Neural progenitor cell (in vitro differentiated cells): Measurements from ENCODE around the gene OSCAR. TPM values are rescaled to one million over a fixed set of nuclear protein-coding genes. Genes with fewer than 3 reads are reported as not detected.

Source experiments
- DNase-seq: peaks from one replicate; pipeline ENCODE4 v3.0.0-alpha.2; 2016; ENCODE audit warnings: low spot score
- H2AFZ ChIP-seq: fragments of 200-600 bp; sonication (generic); replicated peaks from 2 replicates; pipeline ENCODE4 v1.6.1; 2016; ENCODE audit warnings: antibody characterized with exemption
- H3F3A ChIP-seq: fragments of 200-600 bp; sonication (generic); 2 replicates; pipeline ENCODE4 v1.6.1; 2016; ENCODE audit warnings: antibody characterized with exemption, low read depth
- H3K27ac ChIP-seq: fragments of 200-600 bp; sonication (generic); 2 replicates; pipeline ENCODE4 v1.5.1; 2016; ENCODE audit warnings: mild to moderate bottlenecking
- H3K27me3 ChIP-seq: fragments of 200-600 bp; sonication (generic); 2 replicates; pipeline ENCODE4 v1.6.1; 2016; ENCODE audit warnings: mild to moderate bottlenecking, moderate library complexity
- H3K36me3 ChIP-seq: fragments of 200-600 bp; sonication (generic); 2 replicates; pipeline ENCODE4 v1.5.1; 2016
- H3K4me1 ChIP-seq: fragments of 200-600 bp; sonication (generic); 2 replicates; pipeline ENCODE4 v1.6.1; 2016; ENCODE audit warnings: mixed run types
- H3K4me2 ChIP-seq: fragments of 200-600 bp; sonication (generic); 2 replicates; pipeline ENCODE4 v1.6.1; 2016
- H3K4me3 ChIP-seq: fragments of 200-600 bp; sonication (generic); 2 replicates; pipeline ENCODE4 v1.5.1; 2016
- H3K79me2 ChIP-seq: fragments of 200-600 bp; sonication (generic); 2 replicates; pipeline ENCODE4 v1.6.1; 2016; ENCODE audit warnings: low read depth
- H3K9ac ChIP-seq: fragments of 200-600 bp; sonication (generic); 2 replicates; pipeline ENCODE4 v1.6.1; 2016
- H3K9me3 ChIP-seq: fragments of 200-600 bp; sonication (generic); 2 replicates; pipeline ENCODE4 v1.5.1; 2016; ENCODE audit warnings: low read depth
- H4K20me1 ChIP-seq: fragments of 200-600 bp; sonication (generic); 2 replicates; pipeline ENCODE4 v1.6.1; 2016; ENCODE audit warnings: low read depth
- H3K27ac Mint-ChIP-seq: 3 replicates; pipeline ENCODE4 v1.8.0; 2021; ENCODE audit warnings: mixed read lengths
- H3K27me3 Mint-ChIP-seq: 2 replicates; pipeline ENCODE4 v1.8.0; 2022; ENCODE audit warnings: low read depth, mild to moderate bottlenecking, inconsistent platforms, moderate library complexity, mixed read lengths; ENCODE audit not compliant: insufficient read depth
- H3K36me3 Mint-ChIP-seq: 3 replicates; pipeline ENCODE4 v1.8.0; 2021; ENCODE audit warnings: mixed read lengths
- H3K4me1 Mint-ChIP-seq: 3 replicates; pipeline ENCODE4 v1.8.0; 2021; ENCODE audit warnings: mixed read lengths
- H3K4me3 Mint-ChIP-seq: 3 replicates; pipeline ENCODE4 v1.8.0; 2021; ENCODE audit warnings: mild to moderate bottlenecking, moderate library complexity, mixed read lengths
- H3K9me3 Mint-ChIP-seq: 3 replicates; pipeline ENCODE4 v1.8.0; 2020; ENCODE audit warnings: mixed read lengths
- CTCF ChIP-seq: fragments of 200-600 bp; sonication (generic); IDR thresholded peaks from 2 replicates; pipeline ENCODE4 v1.5.1; 2017; ENCODE audit warnings: antibody characterized with exemption, mild to moderate bottlenecking
- EZH2 ChIP-seq: fragments of 200-600 bp; sonication (generic); IDR thresholded peaks from 2 replicates; pipeline ENCODE4 v1.6.1; 2017; ENCODE audit warnings: antibody characterized with exemption, mild to moderate bottlenecking, moderate library complexity
- EZH2phosphoT487 ChIP-seq: fragments of 200-600 bp; sonication (generic); IDR thresholded peaks from 2 replicates; pipeline ENCODE4 v1.6.1; 2017; ENCODE audit warnings: antibody characterized with exemption
- total RNA-seq: library from RNA; depleted of rRNA; stranded (reverse); fragments of >200 nt; gene quantifications from 2 replicates; pipeline ENCODE4 v1.2.3, GENCODE V29; 2015; ENCODE audit warnings: low replicate concordance

Gene OSCAR
- total RNA-seq, 1 donor from 2014 or later: not detected

- Histone ChIP-seq H3K27me3 (no peaks in the 10 kb centered on the region), H3K79me2 (no peaks in the 10 kb centered on the region), H4K20me1 (no peaks in the 10 kb centered on the region), H2AFZ (no peak overlapping the region), H3K27ac (no peak overlapping the region), H3F3A (peaks cover 4% of the 10 kb centered on the region), H3K36me3 (no peaks in the 10 kb centered on the region), H3K4me2 (no peak overlapping the region), H3K4me3 (no peak overlapping the region), H3K9me3 (no peaks in the 10 kb centered on the region), H3K4me1 (no peaks in the 10 kb centered on the region), H3K9ac (no peak overlapping the region)
- DNase-seq: no peak
- Mint-ChIP-seq H3K27me3 (peaks cover 2% of the 10 kb centered on the region), H3K36me3 (peaks cover 15% of the 10 kb centered on the region), H3K4me3 (no peak overlapping the region), H3K9me3 (no peaks in the 10 kb centered on the region), H3K27ac (no peak overlapping the region), H3K4me1 (peaks cover 4% of the 10 kb centered on the region)
- TF ChIP-seq CTCF (no peak), EZH2phosphoT487 (no peak), EZH2 (no peak)
Observed at GRCh38 chr19:54129617-54129996, 29.0 kb upstream of the OSCAR start.

GRCh38 chr19:54128796-54129616, 28.4 kb upstream of the OSCAR start:
- Histone ChIP-seq H3K9me3 (no peaks in the 10 kb centered on the region), H3K4me1 (no peaks in the 10 kb centered on the region), H3K79me2 (no peaks in the 10 kb centered on the region), H3F3A (no peaks in the 10 kb centered on the region), H3K27ac (no peak overlapping the region), H3K27me3 (no peaks in the 10 kb centered on the region), H3K4me3 (no peak overlapping the region), H3K36me3 (no peaks in the 10 kb centered on the region), H2AFZ (no peak overlapping the region), H3K4me2 (no peak overlapping the region), H3K9ac (no peak overlapping the region), H4K20me1 (no peaks in the 10 kb centered on the region)
- TF ChIP-seq CTCF (no peak), EZH2 (no peak), EZH2phosphoT487 (no peak)
- no peak overlapping the region for H3K4me3 Mint-ChIP-seq
- H3K36me3 Mint-ChIP-seq: peaks cover 15% of the 10 kb centered on the region
- DNase-seq: no peak
- H3K27me3 Mint-ChIP-seq: peaks cover 2% of the 10 kb centered on the region
- no peaks in the 10 kb centered on the region for H3K9me3 Mint-ChIP-seq
- no peak overlapping the region for H3K27ac Mint-ChIP-seq
- no peaks in the 10 kb centered on the region for H3K4me1 Mint-ChIP-seq

GRCh38 chr19:54128441-54128725, 27.8 kb upstream of the OSCAR start:
- Histone ChIP-seq H3K27me3 (no peaks in the 10 kb centered on the region), H3K36me3 (no peaks in the 10 kb centered on the region), H3K4me3 (no peak overlapping the region), H3K9ac (no peak overlapping the region), H3K4me2 (no peak overlapping the region), H3K9me3 (no peaks in the 10 kb centered on the region), H2AFZ (no peak overlapping the region), H4K20me1 (no peaks in the 10 kb centered on the region), H3K27ac (no peak overlapping the region), H3K4me1 (no peaks in the 10 kb centered on the region), H3K79me2 (no peaks in the 10 kb centered on the region), H3F3A (no peaks in the 10 kb centered on the region)
- Mint-ChIP-seq H3K27me3 (peaks cover 2% of the 10 kb centered on the region), H3K4me1 (no peaks in the 10 kb centered on the region), H3K36me3 (peaks cover 16% of the 10 kb centered on the region), H3K9me3 (no peaks in the 10 kb centered on the region), H3K4me3 (no peak overlapping the region), H3K27ac (no peak overlapping the region)
- TF ChIP-seq EZH2 (no peak), EZH2phosphoT487 (no peak), CTCF (no peak)
- no peak for DNase-seq
